Right forelimb (tissue), 1 donor: Measurements from ENCODE around the gene BCL7B.
"Not testable (repeated sequence)": the region's sequence is repeated elsewhere in the genome, so short reads cannot be mapped to it uniquely, and the experiment has no call there.

Source experiments
- DNase-seq: peaks from one replicate; pipeline ENCODE4 v3.0.0-alpha.2; 2018

Gene BCL7B

GRCh38 chr7:73557397-73558257 lies at the start of gene BCL7B:
TSS of gene BCL7B (minus strand) at chr7:73557690. CDS start at chr7:73557578, 112 bp downstream.
- DNase-seq: no peak

- DNase-seq: no peak
Observed at GRCh38 chr7:73605601-73606220, 48.2 kb upstream of the BCL7B start.

- DNase-seq: no peak
Observed at GRCh38 chr7:73602721-73603651, 45.5 kb upstream of the BCL7B start.

- no peak for DNase-seq
Observed at GRCh38 chr7:73599916-73600315, 42.4 kb upstream of the BCL7B start.

GRCh38 chr7:73599151-73599882 lies 41.8 kb upstream of the BCL7B start:
- no peak for DNase-seq

GRCh38 chr7:73597978-73598782 lies 40.7 kb upstream of the BCL7B start:
- no peak for DNase-seq

- no peak for DNase-seq
Observed at GRCh38 chr7:73596191-73597065, 38.9 kb upstream of the BCL7B start.

GRCh38 chr7:73595358-73595757 lies 37.9 kb upstream of the BCL7B start:
- DNase-seq: no peak

- DNase-seq: no peak
Observed at GRCh38 chr7:73593207-73594045, 35.9 kb upstream of the BCL7B start.

GRCh38 chr7:73586911-73587310 lies 29.4 kb upstream of the BCL7B start:
- no peak for DNase-seq

GRCh38 chr7:73585196-73585595 lies 27.7 kb upstream of the BCL7B start:
- no peak for DNase-seq

- DNase-seq: no peak
Observed at GRCh38 chr7:73582664-73583202, 25.2 kb upstream of the BCL7B start.

GRCh38 chr7:73581006-73581405 lies 23.5 kb upstream of the BCL7B start:
- not testable (repeated sequence) for DNase-seq

GRCh38 chr7:73578342-73579128 lies 21.0 kb upstream of the BCL7B start, which contains the start of gene TBL2:
TSS of gene TBL2 (minus strand) at chr7:73578579. CDS start at chr7:73578549, 30 bp downstream.
- peak; percentile 99 for DNase-seq

- DNase-seq: no peak
Observed at GRCh38 chr7:73577627-73578341, 20.3 kb upstream of the BCL7B start.

GRCh38 chr7:73573791-73574190 lies 16.3 kb upstream of the BCL7B start:
- no peak for DNase-seq

GRCh38 chr7:73573276-73573675 lies 15.8 kb upstream of the BCL7B start:
- DNase-seq: no peak

- DNase-seq: no peak
Observed at GRCh38 chr7:73572767-73573186, 15.3 kb upstream of the BCL7B start.
